Endothelial cell of umbilical vein (primary cell): ENCODE results near the gene ARHGAP10. TPM values are rescaled to one million over a fixed set of nuclear protein-coding genes. Genes with fewer than 3 reads are reported as not detected.

Experiments
- BruUV-seq: library from RNA; stranded (reverse); fragments of 400-500 nt; replicated peaks from 2 replicates; lab custom pipeline; 2021; lab: Mats Ljungman, UMichigan
- CTCF ChIA-PET: fragments of 300-600, 350-600 bp; sonication (Branson Sonifier 250); formaldehyde crosslinking; loops from one replicate; lab custom pipeline; 2021; ENCODE audit warnings: antibody characterized with exemption, inconsistent platforms; lab: Charles Lee
- POLR2A ChIA-PET: fragments of 300-600, 350-600 bp; sonication (Branson Sonifier 250); formaldehyde crosslinking; loops from one replicate; lab custom pipeline; 2021; ENCODE audit warnings: antibody characterized with exemption, inconsistent platforms; lab: Charles Lee
- DNase-seq: peaks from one replicate; pipeline ENCODE4 v3.0.0-alpha.2; 2011; ENCODE audit warnings: low read depth, low spot score
- FAIRE-seq: peaks from 2 replicates; lab custom pipeline; 2011; peaks lifted over from hg19 to GRCh38; lab: Jason Lieb, UNC
- H2AFZ ChIP-seq: 2 replicates; pipeline ENCODE4 v1.6.0; 2012; ENCODE audit warnings: low read depth, low read length, control low read depth, inconsistent platforms
- H3K27ac ChIP-seq: 2 replicates; pipeline ENCODE4 v1.5.1; 2011; ENCODE audit warnings: low read depth, mild to moderate bottlenecking, control low read depth, low read length, moderate library complexity; ENCODE audit not compliant: insufficient read depth
- H3K27me3 ChIP-seq, 2 experiments: 2 replicates each; pipeline versions ENCODE4 v1.6.0 to v1.6.1; 2011; ENCODE audit warnings: low read length in 2 of 2, mixed read lengths in 1 of 2; ENCODE audit not compliant: control insufficient read depth in 2 of 2, insufficient read depth in 2 of 2
- H3K36me3 ChIP-seq, 2 experiments: 2 replicates in 1 of 2; 3 replicates in 1 of 2; pipeline ENCODE4 v1.5.1; 2011; ENCODE audit warnings: low read length in 2 of 2, mild to moderate bottlenecking in 1 of 2, moderate library complexity in 1 of 2; ENCODE audit not compliant: control insufficient read depth in 2 of 2, insufficient read depth in 2 of 2; ENCODE audit errors: extremely low read depth in 1 of 2
- H3K4me1 ChIP-seq: 3 replicates; pipeline ENCODE4 v1.5.1; 2011; ENCODE audit warnings: mild to moderate bottlenecking, low read length; ENCODE audit not compliant: control insufficient read depth, insufficient read depth; ENCODE audit errors: extremely low read depth
- H3K4me2 ChIP-seq: 2 replicates; pipeline ENCODE4 v1.6.1; 2011; ENCODE audit warnings: low read length, control low read depth, mixed read lengths; ENCODE audit not compliant: insufficient read depth
- H3K4me3 ChIP-seq, 3 experiments: fragments of 200-600 bp in 1 of 3; sonication (generic), shearing (Covaris generic) in 1 of 3; replicated peaks in 1 of 3; 2 replicates each; pipeline ENCODE4 v1.5.1; 2011 to 2016; ENCODE audit warnings: control low read depth in 3 of 3, low read length in 3 of 3, mild to moderate bottlenecking in 2 of 3, inconsistent platforms in 1 of 3, low read depth in 1 of 3, moderate library complexity in 1 of 3; ENCODE audit not compliant: insufficient read depth in 1 of 3
- H3K79me2 ChIP-seq: 2 replicates; pipeline ENCODE4 v1.6.0; 2012; ENCODE audit warnings: low read length, inconsistent platforms; ENCODE audit not compliant: control insufficient read depth, insufficient read depth
- H3K9ac ChIP-seq: replicated peaks from 2 replicates; pipeline ENCODE3; 2011; ENCODE audit warnings: low read length, control low read depth; ENCODE audit not compliant: insufficient read depth; ENCODE audit errors: extremely low read depth
- H3K9me1 ChIP-seq: replicated peaks from 3 replicates; pipeline ENCODE4 v1.6.0; 2011; ENCODE audit warnings: mild to moderate bottlenecking, low read length; ENCODE audit not compliant: control insufficient read depth, insufficient read depth; ENCODE audit errors: extremely low read depth
- H3K9me3 ChIP-seq: replicated peaks from 2 replicates; pipeline ENCODE4 v1.5.1; 2012; ENCODE audit warnings: low read length, inconsistent platforms; ENCODE audit not compliant: control insufficient read depth, insufficient read depth
- H4K20me1 ChIP-seq: replicated peaks from 2 replicates; pipeline ENCODE3; 2011; ENCODE audit warnings: mild to moderate bottlenecking, low read length; ENCODE audit not compliant: control insufficient read depth, insufficient read depth; ENCODE audit errors: extremely low read depth
- EZH2 ChIP-seq: IDR thresholded peaks from 2 replicates; pipeline ENCODE4 v1.6.1; 2012; ENCODE audit warnings: borderline replicate concordance, low read depth, mild to moderate bottlenecking, moderate library complexity, low read length, inconsistent platforms; ENCODE audit not compliant: severe bottlenecking
- FOS ChIP-seq: IDR thresholded peaks from 2 replicates; pipeline ENCODE4 v1.6.1; 2011; ENCODE audit warnings: mild to moderate bottlenecking, low read length, moderate library complexity, borderline replicate concordance; ENCODE audit not compliant: insufficient read depth
- JUN ChIP-seq: IDR thresholded peaks from 2 replicates; pipeline ENCODE4 v1.6.1; 2011; ENCODE audit warnings: borderline replicate concordance, low read depth; ENCODE audit not compliant: insufficient read length, insufficient read depth
- dilution Hi-C: fragments of 300-500 bp; cut with MboI; formaldehyde crosslinking; loops from one replicate; pipeline ENCODE4 v1.15.0; 2019; ENCODE audit warnings: low sequenced_read_pairs; ENCODE audit not compliant: extremely low pct_ligation_motif_present
- intact Hi-C: fragments of 100-400 bp; cut with micrococcal nuclease; formaldehyde crosslinking; loops from one replicate; pipeline ENCODE4 v1.10.0; 2022
- polyA plus RNA-seq, 4 experiments: library from polyadenylated mRNA; depleted of rRNA in 3 of 4; stranded (reverse) in 3 of 4; unstranded in 1 of 4; fragments of >200 nt; gene quantifications; 2 replicates each; pipeline versions ENCODE4 v1.2.1 to v1.2.3, GENCODE V29; 2011 to 2012; ENCODE audit warnings: missing spikeins in 1 of 4
- total RNA-seq: library from RNA; stranded (reverse); gene quantifications from 2 replicates; pipeline ENCODE4 v1.2.3, GENCODE V29; 2021
- TF ChIP-seq, protein P1 (sequence below): IDR thresholded peaks from 2 replicates; pipeline ENCODE4 v1.6.1; 2011; ENCODE audit not compliant: insufficient read depth, insufficient read length
- TF ChIP-seq, protein P2 (sequence below), 2 donors: IDR thresholded peaks; 1 replicate in 1 of 2; 2 replicates in 1 of 2; pipeline ENCODE4 v1.5.1; 2011; ENCODE audit warnings: low read length in 2 of 2, mild to moderate bottlenecking in 2 of 2, moderate library complexity in 2 of 2, control low read depth in 1 of 2, inconsistent platforms in 1 of 2, low read depth in 1 of 2; ENCODE audit not compliant: insufficient read depth in 1 of 2; ENCODE audit errors: extremely low read depth in 1 of 2

ARHGAP10 gene
- total and polyA plus RNA-seq, 2 donors (not counting 3 experiments of a cell fraction or from before 2014, with no cell fraction given), result 20.4 to 36.7 TPM

GRCh38 chr4:147964266-147964880 is 232.5 kb downstream of the ARHGAP10 start:
- TF ChIP-seq, protein P1, sequence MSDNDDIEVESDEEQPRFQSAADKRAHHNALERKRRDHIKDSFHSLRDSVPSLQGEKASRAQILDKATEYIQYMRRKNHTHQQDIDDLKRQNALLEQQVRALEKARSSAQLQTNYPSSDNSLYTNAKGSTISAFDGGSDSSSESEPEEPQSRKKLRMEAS, result no peak
- TF ChIP-seq EZH2 (no peak), JUN (no peak), FOS (no peak)
- TF ChIP-seq, protein P2, sequence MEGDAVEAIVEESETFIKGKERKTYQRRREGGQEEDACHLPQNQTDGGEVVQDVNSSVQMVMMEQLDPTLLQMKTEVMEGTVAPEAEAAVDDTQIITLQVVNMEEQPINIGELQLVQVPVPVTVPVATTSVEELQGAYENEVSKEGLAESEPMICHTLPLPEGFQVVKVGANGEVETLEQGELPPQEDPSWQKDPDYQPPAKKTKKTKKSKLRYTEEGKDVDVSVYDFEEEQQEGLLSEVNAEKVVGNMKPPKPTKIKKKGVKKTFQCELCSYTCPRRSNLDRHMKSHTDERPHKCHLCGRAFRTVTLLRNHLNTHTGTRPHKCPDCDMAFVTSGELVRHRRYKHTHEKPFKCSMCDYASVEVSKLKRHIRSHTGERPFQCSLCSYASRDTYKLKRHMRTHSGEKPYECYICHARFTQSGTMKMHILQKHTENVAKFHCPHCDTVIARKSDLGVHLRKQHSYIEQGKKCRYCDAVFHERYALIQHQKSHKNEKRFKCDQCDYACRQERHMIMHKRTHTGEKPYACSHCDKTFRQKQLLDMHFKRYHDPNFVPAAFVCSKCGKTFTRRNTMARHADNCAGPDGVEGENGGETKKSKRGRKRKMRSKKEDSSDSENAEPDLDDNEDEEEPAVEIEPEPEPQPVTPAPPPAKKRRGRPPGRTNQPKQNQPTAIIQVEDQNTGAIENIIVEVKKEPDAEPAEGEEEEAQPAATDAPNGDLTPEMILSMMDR (IDR thresholded peaks at IDR 0.05; ENCODE audit: extremely low read depth in 1 of 2, insufficient read depth in 1 of 2, low read depth in 1 of 2, low read length in 2 of 2), result no peak
- BruUV-seq, result no TSS peak
- H3K79me2 ChIP-seq, result no peaks in the 10 kb centered on the region
- no peaks in the 10 kb centered on the region for H3K27me3 ChIP-seq
- no peak overlapping the region for H3K4me3 ChIP-seq
- H3K9ac ChIP-seq, result no peak overlapping the region
- peaks cover 1% of the 10 kb centered on the region for H3K4me1 ChIP-seq
- H3K27ac ChIP-seq, result no peak overlapping the region
- H3K4me2 ChIP-seq, result no peak overlapping the region
- ChIA-PET CTCF (interaction anchor here (1.3 kb wide), 1 partner anchor 19 kb away, joined by 4 read pairs; no protein-coding TSS in a partner anchor), POLR2A (no interaction called here)
- DNase-seq (no peak), FAIRE-seq (no peak)
- dilution Hi-C loops (no loop called here), intact Hi-C loops (no loop called here)
- H4K20me1 ChIP-seq, result no peaks in the 10 kb centered on the region
- no peaks in the 10 kb centered on the region for H3K9me3 ChIP-seq
- H2AFZ ChIP-seq, result no peak overlapping the region
- H3K36me3 ChIP-seq, result no peaks in the 10 kb centered on the region
- H3K9me1 ChIP-seq, result no peaks in the 10 kb centered on the region
